Measurements from ENCODE around the gene C1GALT1C1L. TPM values are rescaled to one million over a fixed set of nuclear protein-coding genes. Genes with fewer than 3 reads are reported as not detected.
"Not testable (repeated sequence)": the region's sequence is repeated elsewhere in the genome, so short reads cannot be mapped to it uniquely, and the experiment has no call there.

Gene C1GALT1C1L
- total and polyA plus RNA-seq, 3 donors from 2014 or later, result 3.1 to 8.6 (median 5.8) TPM

GRCh38 chr2:43637030-43637803 lies 39.0 kb downstream of the C1GALT1C1L start, which contains the start of gene PLEKHH2:
Gene PLEKHH2 (plus strand): TSS chr2:43637260. CDS start chr2:43644674, 7,414 bp downstream.
- Histone ChIP-seq H3K27me3 (no peaks in the 10 kb centered on the region), H3K27ac (peak within 1 kb of the TSS; percentile 78 to 90), H3K4me3 (peak within 1 kb of the TSS; percentile 86 to 95), H3K9me3 (no peaks in the 10 kb centered on the region), H3K36me3 (ENCODE audit: low read depth, missing control alignments) (no peaks in the 10 kb centered on the region), H3K4me1 (peaks cover 8% of the 10 kb centered on the region)
- intact Hi-C loops (cut with DNase I; ENCODE audit: low total_unique reads), result no loop called here
- peak; percentile 83 for TF ChIP-seq POLR2A (IDR thresholded peaks at IDR 0.05)
- TF ChIP-seq CTCF (IDR thresholded peaks at IDR 0.05), result peak in 1 of 3 experiments; percentile 9
- 1 to 3% methylated on average over 5 to 40 of the region's 75 CpGs for WGBS, 2 donors
- DNase-seq, result peak; percentile 97

GRCh38 chr2:43636621-43637020 lies 39.6 kb downstream of the C1GALT1C1L start:
- 8 to 21% methylated on average over 5 to 10 of the region's 10 CpGs for WGBS, 2 donors
- peak overlapping the region; percentile 86 to 95 for H3K4me3 ChIP-seq
- no peaks in the 10 kb centered on the region for H3K27me3 ChIP-seq
- no peak for TF ChIP-seq CTCF (IDR thresholded peaks at IDR 0.05)
- no peaks in the 10 kb centered on the region for H3K36me3 ChIP-seq (ENCODE audit: low read depth, missing control alignments)
- peaks cover 8% of the 10 kb centered on the region for H3K4me1 ChIP-seq
- no peaks in the 10 kb centered on the region for H3K9me3 ChIP-seq
- intact Hi-C loops (cut with DNase I; ENCODE audit: low total_unique reads), result no loop called here
- no peak overlapping the region for H3K27ac ChIP-seq
- no peak for DNase-seq

DNA sequence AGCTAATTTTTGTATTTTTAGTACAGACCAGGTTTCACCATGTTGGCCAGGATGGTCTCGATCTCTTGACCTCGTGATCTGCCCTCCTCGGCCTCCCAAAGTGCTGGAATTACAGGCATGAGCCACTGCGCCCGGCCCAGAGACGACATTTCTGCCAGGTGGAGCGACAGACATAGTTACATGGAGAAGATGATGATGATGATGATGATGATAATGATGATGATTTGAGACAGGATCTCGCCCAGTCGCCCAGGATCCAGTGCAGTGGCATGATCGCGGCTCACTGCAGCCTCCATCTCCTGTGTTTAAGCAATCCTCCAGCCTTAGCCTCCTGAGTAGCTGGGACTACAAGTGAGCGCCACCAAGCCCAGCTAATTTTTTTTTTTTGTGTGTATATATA lies 40.1 kb downstream of the C1GALT1C1L start:
- H3K4me3 ChIP-seq; H3K36me3 ChIP-seq (ENCODE audit: low read depth, missing control alignments); intact Hi-C loops (cut with DNase I; ENCODE audit: low total_unique reads); H3K27me3 ChIP-seq; H3K27ac ChIP-seq; H3K9me3 ChIP-seq; H3K4me1 ChIP-seq; DNase-seq: not testable (repeated sequence)
- WGBS, 2 donors, result 74 to 79% methylated on average over 8 to 12 of the region's 12 CpGs

DNA sequence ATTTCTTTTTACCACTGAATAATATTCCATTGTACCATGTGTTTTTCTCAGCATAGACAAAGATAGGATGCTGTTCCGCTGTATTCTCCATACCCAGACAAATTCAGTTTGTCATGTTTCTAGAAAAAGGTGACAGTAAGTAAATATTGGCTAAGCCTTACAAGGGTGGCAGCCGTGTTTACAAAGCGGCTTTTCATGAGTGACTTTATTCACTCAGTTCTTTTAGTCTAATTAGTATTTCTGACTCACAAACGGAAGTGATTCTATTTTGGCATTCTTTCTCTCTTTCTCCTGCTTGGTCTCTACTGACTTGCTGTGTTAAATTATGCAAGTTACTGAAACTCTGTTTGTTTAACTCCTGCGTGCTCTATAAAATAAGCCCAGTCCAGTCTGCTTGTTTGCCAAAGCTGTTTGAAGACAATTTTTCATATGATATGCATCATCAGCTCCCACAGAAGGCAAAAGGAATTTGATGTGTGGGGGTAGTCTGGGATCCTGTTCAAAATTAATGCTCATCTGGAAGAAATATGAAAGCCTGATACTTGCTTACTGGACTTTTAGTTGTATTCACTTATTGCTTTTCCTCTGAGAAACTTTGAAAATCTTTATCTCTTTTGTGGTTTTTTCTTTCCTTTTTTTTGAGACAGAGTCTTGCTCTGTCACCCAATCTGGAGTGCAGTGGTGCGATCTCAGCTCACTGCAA lies 41.5 kb downstream of the C1GALT1C1L start:
- intact Hi-C loops (cut with DNase I; ENCODE audit: low total_unique reads), result no loop called here
- 48% methylated on average over 6 of the region's 6 CpGs for WGBS, 2 donors
- H3K9me3 ChIP-seq, result no peaks in the 10 kb centered on the region
- peaks cover 8% of the 10 kb centered on the region for H3K4me1 ChIP-seq
- peak overlapping the region in 1 of 2 donors; percentile 22 for H3K27ac ChIP-seq
- no peaks in the 10 kb centered on the region for H3K36me3 ChIP-seq (ENCODE audit: low read depth, missing control alignments)
- no peak for DNase-seq
- no peaks in the 10 kb centered on the region for H3K27me3 ChIP-seq
- no peak for TF ChIP-seq CTCF (IDR thresholded peaks at IDR 0.05)
- TF ChIP-seq POLR2A (IDR thresholded peaks at IDR 0.05), result no peak
- no peak overlapping the region for H3K4me3 ChIP-seq

- WGBS, 2 donors, result 76 to 80% methylated on average over 11 of the region's 11 CpGs
- Histone ChIP-seq H3K27ac (no peak overlapping the region), H3K9me3 (no peaks in the 10 kb centered on the region), H3K4me3 (no peak overlapping the region), H3K36me3 (ENCODE audit: low read depth, missing control alignments) (no peaks in the 10 kb centered on the region), H3K4me1 (peaks cover 8% of the 10 kb centered on the region), H3K27me3 (no peaks in the 10 kb centered on the region)
- DNase-seq, result no peak
- intact Hi-C loops (cut with DNase I; ENCODE audit: low total_unique reads), result no loop called here
- TF ChIP-seq POLR2A (IDR thresholded peaks at IDR 0.05) (no peak), CTCF (IDR thresholded peaks at IDR 0.05) (no peak)
These were observed 44.5 kb downstream of the C1GALT1C1L start for GRCh38 chr2:43631618-43632317.

All from testis (tissue), 3 donors.